NB4 (cell line): ENCODE measurements around the gene CNNM2.

Experiments
- MYC ChIP-seq: IDR thresholded peaks from 2 replicates; pipeline ENCODE4 v1.6.1; 2011; ENCODE audit warnings: low read depth, low read length
- POLR2A ChIP-seq: IDR thresholded peaks from 2 replicates; pipeline ENCODE4 v1.6.1; 2011; ENCODE audit warnings: mild to moderate bottlenecking; ENCODE audit not compliant: insufficient read length; ENCODE audit errors: extremely low read depth
- TF ChIP-seq, protein P1 (sequence below): IDR thresholded peaks from one replicate; pipeline ENCODE4 v1.5.1; 2012; ENCODE audit warnings: low read depth, low read length
- TF ChIP-seq, protein P2 (sequence below): IDR thresholded peaks from 2 replicates; pipeline ENCODE4 v1.6.1; 2011; ENCODE audit warnings: low read depth, low read length

DNA sequence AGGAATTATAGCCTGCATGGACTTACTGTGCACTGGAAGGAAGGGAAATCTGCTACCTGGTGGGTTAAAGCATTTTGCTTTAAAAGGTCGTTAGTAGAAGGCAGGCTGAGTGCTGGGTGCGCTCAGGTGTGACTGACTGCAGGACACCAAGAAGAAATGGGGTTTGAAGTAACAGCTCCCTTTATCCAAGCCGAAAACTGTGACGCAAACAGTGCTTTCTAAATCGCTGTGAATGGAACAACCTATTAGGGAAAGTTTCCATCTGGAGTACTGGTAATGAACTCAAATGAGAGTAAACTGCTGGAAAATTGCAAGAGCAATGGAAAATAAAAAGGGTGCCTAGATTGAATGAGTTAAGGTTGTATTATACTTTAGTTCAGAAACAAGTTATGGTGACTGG, 95.3 kb downstream of the CNNM2 start:
- TF ChIP-seq, protein P1, sequence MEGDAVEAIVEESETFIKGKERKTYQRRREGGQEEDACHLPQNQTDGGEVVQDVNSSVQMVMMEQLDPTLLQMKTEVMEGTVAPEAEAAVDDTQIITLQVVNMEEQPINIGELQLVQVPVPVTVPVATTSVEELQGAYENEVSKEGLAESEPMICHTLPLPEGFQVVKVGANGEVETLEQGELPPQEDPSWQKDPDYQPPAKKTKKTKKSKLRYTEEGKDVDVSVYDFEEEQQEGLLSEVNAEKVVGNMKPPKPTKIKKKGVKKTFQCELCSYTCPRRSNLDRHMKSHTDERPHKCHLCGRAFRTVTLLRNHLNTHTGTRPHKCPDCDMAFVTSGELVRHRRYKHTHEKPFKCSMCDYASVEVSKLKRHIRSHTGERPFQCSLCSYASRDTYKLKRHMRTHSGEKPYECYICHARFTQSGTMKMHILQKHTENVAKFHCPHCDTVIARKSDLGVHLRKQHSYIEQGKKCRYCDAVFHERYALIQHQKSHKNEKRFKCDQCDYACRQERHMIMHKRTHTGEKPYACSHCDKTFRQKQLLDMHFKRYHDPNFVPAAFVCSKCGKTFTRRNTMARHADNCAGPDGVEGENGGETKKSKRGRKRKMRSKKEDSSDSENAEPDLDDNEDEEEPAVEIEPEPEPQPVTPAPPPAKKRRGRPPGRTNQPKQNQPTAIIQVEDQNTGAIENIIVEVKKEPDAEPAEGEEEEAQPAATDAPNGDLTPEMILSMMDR = no peak
- TF ChIP-seq, protein P2, sequence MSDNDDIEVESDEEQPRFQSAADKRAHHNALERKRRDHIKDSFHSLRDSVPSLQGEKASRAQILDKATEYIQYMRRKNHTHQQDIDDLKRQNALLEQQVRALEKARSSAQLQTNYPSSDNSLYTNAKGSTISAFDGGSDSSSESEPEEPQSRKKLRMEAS = no peak
- TF ChIP-seq POLR2A (no peak), MYC (no peak)
